ENCODE measurements around the gene EML1.

EML1 gene

GRCh38 chr14:99803803-99804202, 10.6 kb downstream of the EML1 start:
- Histone ChIP-seq H2AK5ac (ENCODE audit: low read length) (no peak overlapping the region), H3K79me1 (ENCODE audit: low read length) (no peaks in the 10 kb centered on the region), H3K4me2 (ENCODE audit: low read length) (no peak overlapping the region), H3K18ac (ENCODE audit: low read length) (no peak overlapping the region), H3K27ac (ENCODE audit: low read depth, low read length) (no peak overlapping the region), H3K36me3 (ENCODE audit: control insufficient read depth, insufficient read depth, low read length) (no peaks in the 10 kb centered on the region), H3K56ac (ENCODE audit: low read length) (no peak overlapping the region), H4K5ac (ENCODE audit: low read length) (no peak overlapping the region), H3K27me3 (ENCODE audit: insufficient read depth, low read length, poor library complexity) (no peaks in the 10 kb centered on the region), H4K8ac (ENCODE audit: low read depth, low read length) (no peak overlapping the region), H3K9ac (ENCODE audit: low read length) (no peak overlapping the region), H2BK120ac (ENCODE audit: low read depth, low read length) (no peak overlapping the region), H3K79me2 (ENCODE audit: control insufficient read depth, insufficient read depth, low read length) (no peaks in the 10 kb centered on the region), H2BK5ac (ENCODE audit: low read length) (no peak overlapping the region), H2BK15ac (replicated peaks; ENCODE audit: low read depth) (no peak overlapping the region), H3K4ac (ENCODE audit: low read depth, low read length) (no peak overlapping the region), H3K4me1 (ENCODE audit: control insufficient read depth, low read depth, low read length) (no peaks in the 10 kb centered on the region), H3K23ac (ENCODE audit: low read length) (no peak overlapping the region), H3K4me3 (ENCODE audit: low read length) (no peak overlapping the region)
- no CpG with 5 or more reads among the region's 6 CpGs for WGBS (ENCODE audit: extremely low coverage, insufficient coverage, low lambda C conversion rate)
- DNase-seq = no peak

GRCh38 chr14:99805757-99806439, 12.7 kb downstream of the EML1 start:
- Histone ChIP-seq H3K79me1 (ENCODE audit: low read length) (no peaks in the 10 kb centered on the region), H3K4me2 (ENCODE audit: low read length) (no peak overlapping the region), H3K27ac (ENCODE audit: low read depth, low read length) (no peak overlapping the region), H2AK5ac (ENCODE audit: low read length) (no peak overlapping the region), H3K4me1 (ENCODE audit: control insufficient read depth, low read depth, low read length) (no peaks in the 10 kb centered on the region), H3K9ac (ENCODE audit: low read length) (no peak overlapping the region), H3K36me3 (ENCODE audit: control insufficient read depth, insufficient read depth, low read length) (no peaks in the 10 kb centered on the region), H2BK120ac (ENCODE audit: low read depth, low read length) (no peak overlapping the region), H3K18ac (ENCODE audit: low read length) (no peak overlapping the region), H2BK5ac (ENCODE audit: low read length) (no peak overlapping the region), H3K4me3 (ENCODE audit: low read length) (no peak overlapping the region), H3K56ac (ENCODE audit: low read length) (no peak overlapping the region), H4K5ac (ENCODE audit: low read length) (no peak overlapping the region), H2BK15ac (replicated peaks; ENCODE audit: low read depth) (no peak overlapping the region), H4K8ac (ENCODE audit: low read depth, low read length) (no peak overlapping the region), H3K23ac (ENCODE audit: low read length) (no peak overlapping the region), H3K4ac (ENCODE audit: low read depth, low read length) (no peak overlapping the region), H3K27me3 (ENCODE audit: insufficient read depth, low read length, poor library complexity) (no peaks in the 10 kb centered on the region), H3K79me2 (ENCODE audit: control insufficient read depth, insufficient read depth, low read length) (no peaks in the 10 kb centered on the region)
- no peak for DNase-seq
- no CpG with 5 or more reads among the region's 12 CpGs for WGBS (ENCODE audit: extremely low coverage, insufficient coverage, low lambda C conversion rate)

- Histone ChIP-seq H3K4me1 (ENCODE audit: control insufficient read depth, low read depth, low read length) (no peaks in the 10 kb centered on the region), H3K27ac (ENCODE audit: low read depth, low read length) (no peak overlapping the region), H3K56ac (ENCODE audit: low read length) (no peak overlapping the region)
Observed at GRCh38 chr14:99806836-99807235, 13.6 kb downstream of the EML1 start.

GRCh38 chr14:99807413-99808153, 14.4 kb downstream of the EML1 start:
- Histone ChIP-seq H3K56ac (ENCODE audit: low read length) (no peak overlapping the region), H2BK15ac (replicated peaks; ENCODE audit: low read depth) (no peak overlapping the region), H3K79me1 (ENCODE audit: low read length) (no peaks in the 10 kb centered on the region), H3K23ac (ENCODE audit: low read length) (no peak overlapping the region), H3K4me1 (ENCODE audit: control insufficient read depth, low read depth, low read length) (no peaks in the 10 kb centered on the region), H4K8ac (ENCODE audit: low read depth, low read length) (no peak overlapping the region), H2BK5ac (ENCODE audit: low read length) (no peak overlapping the region), H3K36me3 (ENCODE audit: control insufficient read depth, insufficient read depth, low read length) (no peaks in the 10 kb centered on the region), H2BK120ac (ENCODE audit: low read depth, low read length) (no peak overlapping the region), H3K18ac (ENCODE audit: low read length) (no peak overlapping the region), H3K79me2 (ENCODE audit: control insufficient read depth, insufficient read depth, low read length) (no peaks in the 10 kb centered on the region), H3K9ac (ENCODE audit: low read length) (no peak overlapping the region), H2AK5ac (ENCODE audit: low read length) (no peak overlapping the region), H3K4me3 (ENCODE audit: low read length) (no peak overlapping the region), H3K4ac (ENCODE audit: low read depth, low read length) (no peak overlapping the region), H3K4me2 (ENCODE audit: low read length) (no peak overlapping the region), H4K5ac (ENCODE audit: low read length) (no peak overlapping the region), H3K27me3 (ENCODE audit: insufficient read depth, low read length, poor library complexity) (no peaks in the 10 kb centered on the region), H3K27ac (ENCODE audit: low read depth, low read length) (no peak overlapping the region)
- DNase-seq = peak; percentile 62
- WGBS (ENCODE audit: extremely low coverage, insufficient coverage, low lambda C conversion rate) = no CpG with 5 or more reads among the region's 10 CpGs

More at GRCh38 chr14:99806836-99807235, 13.6 kb downstream of the EML1 start:
- Histone ChIP-seq H3K18ac (ENCODE audit: low read length) (no peak overlapping the region), H2BK120ac (ENCODE audit: low read depth, low read length) (no peak overlapping the region), H4K5ac (ENCODE audit: low read length) (no peak overlapping the region), H2BK5ac (ENCODE audit: low read length) (no peak overlapping the region), H3K4me3 (ENCODE audit: low read length) (no peak overlapping the region), H2BK15ac (replicated peaks; ENCODE audit: low read depth) (no peak overlapping the region), H3K36me3 (ENCODE audit: control insufficient read depth, insufficient read depth, low read length) (no peaks in the 10 kb centered on the region), H3K4me2 (ENCODE audit: low read length) (no peak overlapping the region), H3K4ac (ENCODE audit: low read depth, low read length) (no peak overlapping the region), H2AK5ac (ENCODE audit: low read length) (no peak overlapping the region), H3K9ac (ENCODE audit: low read length) (no peak overlapping the region), H3K23ac (ENCODE audit: low read length) (no peak overlapping the region), H4K8ac (ENCODE audit: low read depth, low read length) (no peak overlapping the region), H3K79me1 (ENCODE audit: low read length) (no peaks in the 10 kb centered on the region), H3K79me2 (ENCODE audit: control insufficient read depth, insufficient read depth, low read length) (no peaks in the 10 kb centered on the region), H3K27me3 (ENCODE audit: insufficient read depth, low read length, poor library complexity) (no peaks in the 10 kb centered on the region)
- DNase-seq = no peak
- WGBS (ENCODE audit: extremely low coverage, insufficient coverage, low lambda C conversion rate) = no CpG with 5 or more reads among the region's 10 CpGs

GRCh38 chr14:99808154-99808505, 14.9 kb downstream of the EML1 start:
- no peak overlapping the region for H3K4ac ChIP-seq (ENCODE audit: low read depth, low read length)
- no peak overlapping the region for H4K5ac ChIP-seq (ENCODE audit: low read length)
- H3K4me2 ChIP-seq (ENCODE audit: low read length) = no peak overlapping the region
- H3K27ac ChIP-seq (ENCODE audit: low read depth, low read length) = no peak overlapping the region
- no peak overlapping the region for H3K9ac ChIP-seq (ENCODE audit: low read length)
- no peak for DNase-seq
- H2BK120ac ChIP-seq (ENCODE audit: low read depth, low read length) = no peak overlapping the region
- H3K18ac ChIP-seq (ENCODE audit: low read length) = no peak overlapping the region
- H3K4me3 ChIP-seq (ENCODE audit: low read length) = no peak overlapping the region
- no peak overlapping the region for H2AK5ac ChIP-seq (ENCODE audit: low read length)
- H2BK15ac ChIP-seq (replicated peaks; ENCODE audit: low read depth) = no peak overlapping the region
- H3K27me3 ChIP-seq (ENCODE audit: insufficient read depth, low read length, poor library complexity) = no peaks in the 10 kb centered on the region
- no peaks in the 10 kb centered on the region for H3K36me3 ChIP-seq (ENCODE audit: control insufficient read depth, insufficient read depth, low read length)
- no peaks in the 10 kb centered on the region for H3K79me2 ChIP-seq (ENCODE audit: control insufficient read depth, insufficient read depth, low read length)
- H4K8ac ChIP-seq (ENCODE audit: low read depth, low read length) = no peak overlapping the region
- H3K23ac ChIP-seq (ENCODE audit: low read length) = no peak overlapping the region
- H3K56ac ChIP-seq (ENCODE audit: low read length) = no peak overlapping the region
- no CpG with 5 or more reads among the region's 5 CpGs for WGBS (ENCODE audit: extremely low coverage, insufficient coverage, low lambda C conversion rate)
- H2BK5ac ChIP-seq (ENCODE audit: low read length) = no peak overlapping the region
- H3K4me1 ChIP-seq (ENCODE audit: control insufficient read depth, low read depth, low read length) = no peaks in the 10 kb centered on the region
- no peaks in the 10 kb centered on the region for H3K79me1 ChIP-seq (ENCODE audit: low read length)
